Epidermal melanocyte (primary cell): Measurements from ENCODE around the gene SLC6A5.

Experiments
- DNase-seq: peaks from one replicate; pipeline ENCODE4 v3.0.0; 2011; ENCODE audit warnings: low spot score; ENCODE audit not compliant: insufficient read length

The SLC6A5 gene

GRCh38 chr11:20668844-20669819 lies 69.7 kb downstream of the SLC6A5 start, which contains the start of gene NELL1:
NELL1 (plus strand) TSS chr11:20669586.
- no peak for DNase-seq

GRCh38 chr11:20669820-20670684 lies 70.6 kb downstream of the SLC6A5 start:
- DNase-seq = no peak

- no peak for DNase-seq
Observed at GRCh38 chr11:20670932-20671403, 71.6 kb downstream of the SLC6A5 start.

- DNase-seq = no peak
Observed at GRCh38 chr11:20671856-20672546, 72.6 kb downstream of the SLC6A5 start.

- no peak for DNase-seq
Observed at GRCh38 chr11:20672575-20672974, 73.2 kb downstream of the SLC6A5 start.

GRCh38 chr11:20676658-20677057 lies 77.2 kb downstream of the SLC6A5 start:
- DNase-seq = no peak

GRCh38 chr11:20688761-20689160 lies 89.4 kb downstream of the SLC6A5 start:
- DNase-seq = no peak

GRCh38 chr11:20707876-20708275 lies 108.5 kb downstream of the SLC6A5 start:
- DNase-seq = no peak
